A673 (cell line): ENCODE measurements around the gene SGK1. TPM values are rescaled to one million over a fixed set of nuclear protein-coding genes. Genes with fewer than 3 reads are reported as not detected.
"Not testable (repeated sequence)": the region's sequence is repeated elsewhere in the genome, so short reads cannot be mapped to it uniquely, and the experiment has no call there.

Experiments
- BruUV-seq: library from RNA; stranded (reverse); fragments of 400-500 nt; replicated peaks from 2 replicates; lab custom pipeline; 2021; lab: Mats Ljungman, UMichigan
- CTCF ChIA-PET: fragments of 300-600 bp; sonication (Branson Sonifier 250); formaldehyde crosslinking; loops from one replicate; lab custom pipeline; 2022; ENCODE audit warnings: antibody characterized with exemption; lab: Charles Lee
- POLR2A ChIA-PET: fragments of 300-600 bp; sonication (Branson Sonifier 250); formaldehyde crosslinking; loops from one replicate; lab custom pipeline; 2022; ENCODE audit warnings: antibody characterized with exemption; ENCODE audit not compliant: low non-redundant PET; lab: Charles Lee
- DNase-seq: peaks from one replicate; pipeline ENCODE4 v3.0.0-alpha.2; 2015; ENCODE audit warnings: low spot score
- H3K27ac ChIP-seq: fragments of 200-600 bp; sonication (generic); 2 replicates; pipeline ENCODE4 v1.5.1; 2016; ENCODE audit warnings: mixed run types, low read depth, mild to moderate bottlenecking, mixed read lengths, antibody characterized with exemption, low read length; ENCODE audit not compliant: poor library complexity, severe bottlenecking
- H3K27me3 ChIP-seq: fragments of 200-600 bp; sonication (generic); replicated peaks from 2 replicates; pipeline ENCODE4 v1.6.1; 2017; ENCODE audit warnings: mixed run types, low read depth, mild to moderate bottlenecking, mixed read lengths, antibody characterized with exemption, low read length; ENCODE audit not compliant: insufficient read depth, poor library complexity
- H3K36me3 ChIP-seq: fragments of 200-600 bp; sonication (generic); 2 replicates; pipeline ENCODE4 v1.6.1; 2016; ENCODE audit warnings: mixed run types, mild to moderate bottlenecking, mixed read lengths, antibody characterized with exemption, low read length; ENCODE audit not compliant: insufficient read depth, poor library complexity, severe bottlenecking
- H3K4me1 ChIP-seq: fragments of 200-600 bp; sonication (generic); 2 replicates; pipeline ENCODE4 v1.6.1; 2017; ENCODE audit warnings: mixed run types, mild to moderate bottlenecking, mixed read lengths, antibody characterized with exemption, low read length; ENCODE audit not compliant: insufficient read depth, poor library complexity, severe bottlenecking
- H3K4me3 ChIP-seq: fragments of 200-600 bp; sonication (generic); 2 replicates; pipeline ENCODE4 v1.5.1; 2016; ENCODE audit warnings: low read depth, mixed run types, mild to moderate bottlenecking, mixed read lengths, low read length; ENCODE audit not compliant: poor library complexity, severe bottlenecking
- H3K9me3 ChIP-seq: fragments of 200-600 bp; sonication (generic); 2 replicates; pipeline ENCODE4 v1.6.1; 2016; ENCODE audit warnings: mixed run types, low read depth, mild to moderate bottlenecking, mixed read lengths, antibody characterized with exemption, low read length; ENCODE audit not compliant: poor library complexity, severe bottlenecking
- CTCF ChIP-seq: fragments of 300-800, 200-600 bp; sonication (generic); conservative IDR thresholded peaks from 2 replicates; pipeline ENCODE4 v1.5.1; 2017; ENCODE audit warnings: low read depth, mild to moderate bottlenecking, antibody characterized with exemption, low read length, moderate library complexity, mixed read lengths
- EZH2 ChIP-seq: fragments of 200-600 bp; sonication (generic); IDR thresholded peaks from 2 replicates; pipeline ENCODE4 v1.6.1; 2017; ENCODE audit warnings: borderline replicate concordance, low read depth, mild to moderate bottlenecking, mixed read lengths, antibody characterized with exemption, low read length; ENCODE audit not compliant: poor library complexity, severe bottlenecking
- intact Hi-C: fragments of 100-400 bp; cut with micrococcal nuclease; formaldehyde crosslinking; loops from one replicate; pipeline ENCODE4 v1.10.0; 2022; ENCODE audit not compliant: unreplicated experiment
- total RNA-seq: library from RNA; stranded (reverse); gene quantifications from 2 replicates; pipeline ENCODE4 v1.2.3, GENCODE V29; 2021

Gene SGK1
- total RNA-seq, 1 experiment from 2014 or later, result 73.3 TPM

- TF ChIP-seq CTCF, result no peak
- TF ChIP-seq EZH2, result no peak
- Histone ChIP-seq H3K27ac (no peak overlapping the region), H3K27me3 (no peaks in the 10 kb centered on the region), H3K4me1 (no peaks in the 10 kb centered on the region), H3K4me3 (no peak overlapping the region), H3K36me3 (no peaks in the 10 kb centered on the region), H3K9me3 (no peaks in the 10 kb centered on the region)
- no TSS peak for BruUV-seq
- DNase-seq, result no peak
- CTCF ChIA-PET, result no interaction called here
- POLR2A ChIA-PET, result interaction anchor here (0.6 kb wide), 1 partner anchor 339 kb away, joined by 4 read pairs; no protein-coding TSS in a partner anchor
- intact Hi-C loops, result no loop called here
Measured at GRCh38 chr6:134307870-134308269, 10.0 kb downstream of the SGK1 start.

- ChIA-PET CTCF (no interaction called here), POLR2A (no interaction called here)
- Histone ChIP-seq H3K27ac (no peak overlapping the region), H3K4me3 (no peak overlapping the region), H3K9me3 (no peaks in the 10 kb centered on the region), H3K4me1 (no peaks in the 10 kb centered on the region), H3K36me3 (no peaks in the 10 kb centered on the region), H3K27me3 (no peaks in the 10 kb centered on the region)
- intact Hi-C loops, result no loop called here
- TF ChIP-seq CTCF (no peak), EZH2 (no peak)
- DNase-seq, result no peak
- no TSS peak for BruUV-seq
Measured at GRCh38 chr6:134307075-134307474, 10.8 kb downstream of the SGK1 start.

- H3K27ac ChIP-seq, H3K27me3 ChIP-seq, intact Hi-C loops, CTCF ChIA-PET, H3K4me1 ChIP-seq, H3K9me3 ChIP-seq, POLR2A ChIA-PET, H3K4me3 ChIP-seq, BruUV-seq, DNase-seq, H3K36me3 ChIP-seq: not testable (repeated sequence)
Measured at GRCh38 chr6:134304381-134304780, 13.5 kb downstream of the SGK1 start.

- Histone ChIP-seq H3K27me3 (no peaks in the 10 kb centered on the region), H3K4me1 (no peaks in the 10 kb centered on the region), H3K27ac (no peak overlapping the region), H3K9me3 (no peaks in the 10 kb centered on the region), H3K4me3 (no peak overlapping the region), H3K36me3 (no peaks in the 10 kb centered on the region)
- intact Hi-C loops, result no loop called here
- TF ChIP-seq EZH2, result no peak
- TF ChIP-seq CTCF, result no peak
- BruUV-seq, result no TSS peak
- no peak for DNase-seq
- ChIA-PET POLR2A (no interaction called here), CTCF (no interaction called here)
Measured at GRCh38 chr6:134303891-134304290, 14.0 kb downstream of the SGK1 start.
